ENCODE results near the gene EFNA5.
A peak's percentile ranks its signal among the peaks of the same experiment; 100 is the strongest.

EFNA5 gene

DNA sequence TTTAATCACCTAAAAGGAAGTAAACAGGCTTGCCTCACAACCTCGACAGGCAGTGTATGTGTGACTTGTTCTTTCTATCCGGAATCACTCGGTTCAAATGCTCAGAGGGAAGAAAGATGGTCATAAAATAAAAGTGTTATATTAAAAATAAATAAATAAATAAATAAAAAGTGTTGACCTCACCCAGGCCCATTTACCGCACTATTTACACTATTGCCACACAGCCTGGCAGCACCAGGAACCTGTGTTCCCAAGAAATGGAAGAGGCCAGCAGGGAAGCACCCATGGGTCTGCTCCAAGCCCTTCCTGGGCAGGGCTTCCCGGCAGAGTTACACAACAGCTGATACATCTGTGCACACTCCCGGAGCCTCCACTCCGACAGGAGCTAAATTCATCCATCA lies 127.9 kb downstream of the EFNA5 start:
- peak; percentile 92 for DNase-seq

DNA sequence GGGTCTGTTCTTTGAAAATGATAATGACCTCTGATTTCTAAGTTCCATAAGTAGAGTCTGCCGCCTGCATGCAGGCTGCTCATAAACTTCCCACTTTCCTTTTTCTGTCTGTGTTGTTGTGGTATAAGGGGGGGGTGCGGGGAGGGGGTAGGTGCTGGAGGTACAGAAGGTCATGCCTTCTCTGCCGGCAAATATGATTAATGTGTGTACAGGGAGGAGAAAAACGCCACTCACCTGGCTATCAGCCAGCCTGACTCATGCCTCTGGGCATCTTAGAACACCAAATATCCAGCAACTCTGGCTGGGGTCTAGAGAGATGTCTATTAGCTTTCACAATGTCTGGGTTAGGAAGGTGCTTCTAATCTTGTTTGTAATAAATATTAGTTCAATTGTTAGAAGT lies 128.3 kb downstream of the EFNA5 start:
- peak; percentile 98 for DNase-seq

GRCh38 chr5:107541400-107541799 lies 129.3 kb downstream of the EFNA5 start:
- peak; percentile 41 for DNase-seq

- DNase-seq, result peak; percentile 66
Measured at GRCh38 chr5:107539726-107540330, 130.9 kb downstream of the EFNA5 start.

- peak; percentile 79 for DNase-seq
Measured at GRCh38 chr5:107538805-107539445, 131.8 kb downstream of the EFNA5 start.

- DNase-seq, result peak; percentile 70
Measured at GRCh38 chr5:107538331-107538730, 132.4 kb downstream of the EFNA5 start.

GRCh38 chr5:107535849-107536248 lies 134.9 kb downstream of the EFNA5 start:
- no peak for DNase-seq

GRCh38 chr5:107533910-107534876 lies 136.5 kb downstream of the EFNA5 start:
- peak; percentile 85 for DNase-seq

DNA sequence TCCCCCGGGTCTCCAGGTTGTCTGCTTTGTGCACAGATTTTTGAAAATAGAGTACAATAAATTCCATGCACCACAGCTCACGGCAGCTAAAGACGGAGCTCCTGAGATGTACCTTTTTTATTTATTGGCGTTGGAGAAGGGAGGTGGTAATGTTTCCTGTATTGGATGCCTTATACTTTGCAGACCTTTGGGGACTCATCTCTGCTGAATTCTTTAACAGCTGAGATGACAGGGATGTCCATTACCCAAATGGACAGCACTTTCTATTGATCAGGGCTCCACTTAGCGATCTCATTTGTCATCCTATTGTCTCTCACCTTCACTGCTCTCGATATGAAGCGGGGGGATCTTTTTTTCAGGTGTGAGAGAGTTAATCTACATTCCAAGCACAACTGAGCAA lies 137.8 kb downstream of the EFNA5 start:
- DNase-seq, result peak; percentile 59

DNA sequence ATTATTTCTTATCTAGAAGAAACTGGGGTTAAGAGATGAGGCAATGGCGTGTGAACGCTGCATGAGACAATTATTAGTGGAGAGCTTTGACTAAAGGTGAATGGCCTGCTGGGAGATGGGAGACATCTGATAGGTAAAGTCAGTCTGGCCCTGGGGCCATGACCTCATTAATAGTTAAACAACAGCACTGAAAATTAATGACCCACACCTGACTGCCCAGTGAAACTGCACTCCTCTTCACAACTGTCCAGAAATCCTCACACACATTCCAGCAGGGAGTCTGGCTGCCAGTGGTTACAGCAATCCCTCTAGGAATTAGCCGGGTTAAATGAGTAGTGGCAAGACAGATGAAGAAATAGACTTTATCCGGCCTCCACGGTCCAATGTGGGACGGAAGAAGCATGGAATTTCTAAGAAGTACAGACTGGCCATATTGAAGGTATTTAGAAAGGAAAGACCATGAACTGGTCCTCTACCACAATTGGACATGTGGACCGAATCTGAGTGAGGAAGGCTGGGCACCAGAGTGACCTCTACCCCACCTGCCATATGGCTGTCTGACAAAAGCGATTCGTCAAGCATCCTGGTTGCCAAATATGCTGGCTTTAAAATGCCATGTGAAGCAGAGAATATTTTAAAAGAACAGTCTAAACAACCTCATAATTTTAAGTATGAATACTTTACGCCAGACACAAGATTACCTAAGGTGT lies 138.4 kb downstream of the EFNA5 start:
- peak; percentile 59 for DNase-seq

- DNase-seq, result peak; percentile 89
Measured at GRCh38 chr5:107531308-107531707, 139.4 kb downstream of the EFNA5 start.

GRCh38 chr5:107529618-107530017 lies 141.1 kb downstream of the EFNA5 start:
- no peak for DNase-seq

DNA sequence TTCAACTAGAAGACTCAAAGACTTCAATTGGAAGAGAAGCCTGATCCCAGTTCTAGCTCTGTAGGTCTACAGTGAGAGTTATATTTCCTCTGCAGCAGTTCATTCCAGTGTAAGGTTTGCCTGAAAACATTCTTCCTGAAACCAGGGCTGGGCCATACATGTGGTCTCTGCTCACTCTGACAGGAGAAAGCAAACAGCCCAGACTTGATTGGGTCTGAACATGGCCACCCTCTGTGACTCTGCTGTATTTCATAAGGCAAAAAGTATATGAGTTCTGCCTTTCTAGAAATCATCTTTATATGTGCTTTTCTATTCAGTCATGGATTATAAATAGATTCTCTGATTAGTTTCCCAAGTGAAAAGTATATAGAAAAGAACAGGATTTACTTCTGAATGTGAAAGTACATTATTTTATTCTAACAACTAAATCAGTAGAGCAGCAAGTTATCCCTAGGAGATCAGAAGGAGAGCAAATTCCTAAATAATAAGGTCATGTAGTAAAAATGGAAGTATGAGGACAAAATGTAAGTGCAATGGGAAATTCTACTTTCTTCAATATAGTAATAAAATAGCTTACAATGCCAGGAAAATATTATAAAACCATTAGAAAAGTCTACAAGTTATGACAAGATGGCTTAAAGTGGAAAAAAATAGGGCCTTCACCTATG lies 144.3 kb downstream of the EFNA5 start:
- DNase-seq, result peak; percentile 56

DNA sequence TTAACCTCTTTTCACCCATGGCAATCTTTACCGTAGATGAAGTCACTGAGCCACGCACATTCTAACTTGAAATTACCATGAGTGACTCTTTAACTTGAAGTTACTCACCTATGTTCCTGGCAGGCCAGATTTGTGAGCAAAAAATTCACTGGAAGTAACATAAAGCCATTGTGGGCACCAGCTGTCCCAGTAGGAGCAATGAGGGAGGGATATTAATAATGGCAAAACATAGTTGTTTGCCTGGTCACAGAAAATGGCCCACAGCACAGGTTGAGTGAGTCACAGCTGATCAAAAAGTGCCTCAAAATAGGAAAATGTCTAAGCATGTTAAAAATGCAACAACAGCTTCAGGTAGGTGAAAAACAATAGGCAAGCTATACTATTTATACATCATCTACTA lies 146.6 kb downstream of the EFNA5 start:
- DNase-seq, result peak; percentile 40

- peak; percentile 79 for DNase-seq
Measured at GRCh38 chr5:107523029-107523680, 147.6 kb downstream of the EFNA5 start.

GRCh38 chr5:107522456-107522855 lies 148.3 kb downstream of the EFNA5 start:
- DNase-seq, result peak; percentile 66

DNA sequence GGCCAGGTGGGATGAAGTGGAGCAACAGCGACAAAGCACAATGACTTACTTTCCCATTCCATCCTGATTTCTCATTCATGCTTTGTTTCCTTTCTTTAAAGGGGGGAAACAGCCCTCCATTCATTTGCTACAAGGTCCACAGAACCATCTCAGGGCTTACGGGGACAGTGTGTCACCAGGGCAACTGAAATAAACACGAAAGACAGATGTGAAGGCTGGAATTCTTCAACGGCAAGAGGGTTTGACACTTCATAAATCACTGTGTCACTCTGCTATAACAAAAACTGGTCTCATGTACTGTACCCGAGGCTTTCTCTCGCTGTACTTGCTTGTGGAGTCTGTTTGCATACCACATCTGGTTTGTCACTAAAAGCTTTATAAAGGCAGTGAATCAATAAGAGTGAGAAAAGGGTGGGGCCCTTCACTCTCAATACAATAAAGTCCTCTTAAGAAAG lies 150.8 kb downstream of the EFNA5 start:
- peak; percentile 93 for DNase-seq

DNA sequence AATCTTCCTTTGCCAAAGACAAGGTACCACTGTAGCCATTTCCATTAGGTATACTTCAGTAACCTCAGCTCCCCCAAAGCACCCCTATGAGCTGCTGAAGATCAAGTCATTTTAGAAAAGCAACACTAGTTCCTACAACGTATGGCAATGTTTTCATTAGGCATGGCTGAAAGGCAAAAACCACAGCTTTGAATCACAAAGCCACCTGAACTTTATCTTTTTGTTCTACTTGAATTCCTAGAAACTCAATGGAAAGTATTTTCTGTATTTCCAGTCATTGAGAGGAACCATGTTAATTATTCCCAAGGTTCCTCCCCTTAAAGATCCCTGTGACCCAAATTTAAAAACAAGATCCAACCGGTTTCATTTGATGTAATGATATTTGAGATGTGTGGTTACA lies 152.1 kb downstream of the EFNA5 start:
- DNase-seq, result no peak

- DNase-seq, result peak; percentile 42
Measured at GRCh38 chr5:107518190-107518589, 152.5 kb downstream of the EFNA5 start.

- no peak for DNase-seq
Measured at GRCh38 chr5:107517185-107518033, 153.3 kb downstream of the EFNA5 start.

Data from NCI-H69 (cell line).